ENCODE results near the gene ZMYND19. TPM values are rescaled to one million over a fixed set of nuclear protein-coding genes. Genes with fewer than 3 reads are reported as not detected.

Gene ZMYND19
- polyA plus RNA-seq, 1 donor from 2014 or later: 8.8 TPM

DNA sequence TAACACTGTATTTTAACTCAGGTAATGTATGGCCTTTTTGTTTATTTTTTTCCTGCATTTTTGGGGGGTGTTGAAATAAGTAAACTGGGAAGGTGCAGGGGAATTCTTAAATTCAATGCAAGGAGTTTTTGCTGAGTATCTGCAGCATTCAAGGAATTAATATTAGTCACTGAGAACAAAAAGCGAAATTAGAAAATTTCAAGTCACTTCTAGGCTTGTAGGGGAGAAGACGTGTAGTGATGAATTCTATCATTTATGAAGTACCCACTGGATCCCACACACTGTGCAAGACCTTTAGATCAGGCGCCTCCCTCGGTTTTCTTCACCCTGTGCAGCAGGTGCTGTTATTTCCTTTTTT lies 29.7 kb upstream of the ZMYND19 start:
- Mint-ChIP-seq H3K4me1 (peaks cover 20 to 33% (median 22%) of the 10 kb centered on the region in 3 donors), H3K27ac (peak overlapping the region in 2 of 3 donors; percentile 91 to 95), H3K9me3 (no peaks in the 10 kb centered on the region), H3K27me3 (no peaks in the 10 kb centered on the region), H3K36me3 (no peaks in the 10 kb centered on the region), H3K4me3 (peak overlapping the region; percentile 89 to 96 (median 92))

DNA sequence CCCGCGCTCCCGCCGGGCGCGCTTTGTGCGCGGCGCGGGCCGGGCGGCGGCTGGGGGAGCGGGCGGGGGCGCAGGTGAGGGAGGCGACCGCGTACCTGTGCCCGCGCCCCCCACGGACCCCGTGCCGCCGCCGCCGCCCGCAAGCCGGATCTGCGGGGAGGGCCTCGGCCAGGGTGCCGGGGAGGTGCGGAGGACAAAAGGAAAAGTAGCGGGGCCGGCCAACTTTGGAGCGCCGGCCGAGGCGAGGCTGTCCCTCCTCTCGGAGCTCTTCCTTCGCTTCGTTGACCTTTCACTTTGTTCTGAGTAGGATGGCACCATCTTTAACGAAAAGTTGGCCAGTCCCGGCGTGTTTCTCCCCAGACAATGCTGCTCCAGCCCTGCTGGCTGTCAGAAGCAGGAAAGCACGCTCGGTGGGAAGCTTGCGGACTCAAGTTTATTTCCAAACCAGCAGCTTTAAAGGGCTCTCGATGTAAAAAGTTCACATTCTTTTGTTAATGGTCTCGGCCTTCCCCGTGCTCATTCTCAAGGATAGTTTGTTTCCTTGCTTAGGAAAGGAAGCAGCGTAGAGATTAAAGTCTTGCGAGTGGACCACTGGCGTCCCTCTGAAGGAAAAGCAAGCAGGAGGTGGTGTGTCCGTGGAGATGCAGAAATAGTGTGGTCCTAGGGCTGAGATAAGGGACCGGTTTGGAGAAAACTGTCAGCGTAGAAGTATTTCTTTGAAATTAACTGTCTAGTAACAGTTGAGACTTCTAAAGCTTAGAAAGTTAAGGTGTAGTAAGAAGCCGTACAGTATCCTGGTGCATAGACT lies 29.1 kb upstream of the ZMYND19 start:
- Mint-ChIP-seq H3K27ac (peak overlapping the region; percentile 89 to 95 (median 91)), H3K36me3 (no peaks in the 10 kb centered on the region), H3K4me1 (peaks cover 19 to 33% (median 22%) of the 10 kb centered on the region in 3 donors)

DNA sequence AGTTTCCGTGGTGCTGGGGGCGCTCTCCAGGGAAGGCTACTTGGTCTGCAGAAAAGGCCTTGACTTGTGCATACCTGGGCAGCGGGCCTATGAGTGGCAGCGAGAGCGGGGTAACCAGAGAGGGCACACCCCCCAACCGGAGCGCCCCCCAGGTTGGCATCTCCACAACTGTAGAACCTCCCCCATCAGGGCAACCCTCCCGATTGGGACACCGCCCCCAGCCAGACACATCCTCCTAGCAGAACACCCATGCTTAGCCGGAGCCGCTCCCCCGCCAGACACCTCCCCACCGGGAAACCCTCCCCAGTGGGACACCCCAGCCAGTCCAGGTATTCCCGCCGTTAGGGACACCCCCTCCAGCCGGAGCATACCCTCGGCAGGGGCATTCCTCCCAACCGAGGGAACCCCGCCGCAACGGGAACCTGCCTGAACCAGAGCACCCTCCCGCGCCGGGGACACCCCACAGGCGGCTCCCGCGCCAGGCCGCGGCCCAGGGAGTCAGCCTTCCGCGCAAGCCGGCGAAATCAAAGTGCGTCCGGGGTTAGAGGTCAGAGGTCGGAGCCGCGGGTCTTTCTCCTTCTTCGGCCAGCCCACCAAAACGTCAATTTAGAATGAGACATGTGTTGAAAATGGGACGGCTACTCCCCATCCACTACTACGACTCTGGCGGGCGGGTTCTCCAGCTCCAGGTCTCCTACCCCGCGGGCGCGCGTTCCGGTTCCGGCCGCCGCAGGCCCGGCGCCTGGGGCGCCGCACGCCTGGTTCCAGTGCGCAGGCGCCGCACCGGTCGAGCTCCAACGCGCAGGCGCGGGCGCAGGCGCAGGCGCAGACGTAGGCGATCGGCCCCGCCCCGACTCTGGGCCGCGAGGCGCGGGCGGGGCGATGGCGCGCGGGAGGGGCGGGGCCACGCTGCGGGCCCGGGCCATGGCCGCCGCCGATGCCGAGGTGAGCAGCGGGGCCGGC lies 28.1 kb upstream of the ZMYND19 start, which contains the start of gene EHMT1:
Gene EHMT1 (plus strand): TSS at position 901 of the 963 bp plus-strand sequence. CDS start 24 bp downstream, at position 925.
- H3K27ac Mint-ChIP-seq: peak within 1 kb of the TSS; percentile 91 to 95 (median 94)
- H3K4me1 Mint-ChIP-seq: peaks cover 19 to 30% (median 21%) of the 10 kb centered on the region in 3 donors
- no peaks in the 10 kb centered on the region for H3K27me3 Mint-ChIP-seq
- H3K36me3 Mint-ChIP-seq: no peaks in the 10 kb centered on the region
- peak within 1 kb of the TSS; percentile 89 to 96 (median 92) for H3K4me3 Mint-ChIP-seq
- H3K9me3 Mint-ChIP-seq: no peaks in the 10 kb centered on the region

More for the DNA sequence above, 29.1 kb upstream of the ZMYND19 start:
- Mint-ChIP-seq H3K4me3 (peak overlapping the region; percentile 89 to 96 (median 92)), H3K9me3 (no peaks in the 10 kb centered on the region), H3K27me3 (no peaks in the 10 kb centered on the region)

DNA sequence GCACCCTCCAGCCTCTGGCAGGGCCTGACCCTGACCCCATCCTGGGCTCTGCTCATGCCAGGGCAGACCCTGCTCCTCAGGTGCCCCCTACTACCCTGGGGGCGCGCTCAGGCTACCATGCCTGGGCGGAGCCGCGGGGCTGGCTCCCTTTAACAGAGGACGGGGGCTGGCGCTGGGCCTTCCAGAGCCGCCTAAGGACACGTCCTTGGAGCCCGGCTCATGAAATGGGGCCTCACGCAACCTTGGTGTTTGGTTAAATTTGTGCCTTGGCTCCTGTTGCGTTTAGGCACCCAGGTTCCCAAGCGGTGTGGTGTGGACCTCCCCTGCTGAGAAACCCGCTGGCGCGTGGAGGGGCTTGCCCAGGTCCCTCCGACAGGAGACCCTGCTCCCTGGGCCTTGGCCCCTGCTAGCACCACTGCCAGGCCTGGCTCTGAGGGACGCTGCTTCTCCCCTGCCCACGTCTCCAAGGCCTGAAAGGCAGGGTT lies 25.1 kb upstream of the ZMYND19 start:
- no peaks in the 10 kb centered on the region for H3K27me3 Mint-ChIP-seq
- H3K27ac Mint-ChIP-seq: no peak overlapping the region
- no peak overlapping the region for H3K4me3 Mint-ChIP-seq
- no peaks in the 10 kb centered on the region for H3K9me3 Mint-ChIP-seq
- peaks cover 9 to 27% (median 18%) of the 10 kb centered on the region in 3 donors for H3K4me1 Mint-ChIP-seq
- no peaks in the 10 kb centered on the region for H3K36me3 Mint-ChIP-seq

DNA sequence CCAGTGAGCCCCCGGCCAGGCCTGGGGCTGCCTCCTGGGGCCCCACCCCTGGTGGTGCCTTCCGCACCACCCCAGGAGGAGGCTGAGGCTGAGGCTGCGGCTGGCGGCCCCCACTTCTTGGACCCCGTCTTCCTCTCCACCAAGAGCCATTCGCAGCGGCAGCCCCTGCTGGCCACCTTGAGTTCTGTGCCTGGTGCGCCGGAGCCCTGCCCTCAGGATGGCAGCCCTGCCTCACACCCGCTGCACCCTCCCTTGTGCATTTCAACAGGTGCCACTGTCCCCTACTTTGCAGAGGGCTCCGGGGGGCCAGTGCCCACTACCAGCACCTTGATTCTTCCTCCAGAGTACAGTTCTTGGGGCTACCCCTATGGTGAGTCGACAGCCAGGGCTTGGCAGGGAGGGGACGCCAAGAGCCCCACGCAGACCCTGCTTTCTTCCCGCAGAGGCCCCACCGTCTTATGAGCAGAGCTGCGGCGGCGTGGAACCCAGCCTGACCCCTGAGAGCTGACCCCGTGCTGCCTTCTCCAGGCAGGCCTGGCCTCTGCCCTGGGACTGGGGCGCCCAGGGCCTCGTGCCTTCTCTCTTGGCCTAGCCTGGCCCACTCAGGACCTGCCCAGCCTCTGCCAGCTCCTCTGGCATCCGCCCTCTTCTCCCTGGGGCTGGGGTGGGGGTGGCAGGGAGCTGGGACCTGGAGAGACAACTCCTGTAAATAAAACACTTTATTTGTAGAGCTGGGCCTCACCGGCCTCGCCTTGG lies 24.5 kb upstream of the ZMYND19 start:
- Mint-ChIP-seq H3K27ac (no peak overlapping the region), H3K27me3 (no peaks in the 10 kb centered on the region), H3K9me3 (no peaks in the 10 kb centered on the region), H3K36me3 (no peaks in the 10 kb centered on the region), H3K4me1 (peaks cover 5 to 23% (median 15%) of the 10 kb centered on the region in 3 donors), H3K4me3 (no peak overlapping the region)

DNA sequence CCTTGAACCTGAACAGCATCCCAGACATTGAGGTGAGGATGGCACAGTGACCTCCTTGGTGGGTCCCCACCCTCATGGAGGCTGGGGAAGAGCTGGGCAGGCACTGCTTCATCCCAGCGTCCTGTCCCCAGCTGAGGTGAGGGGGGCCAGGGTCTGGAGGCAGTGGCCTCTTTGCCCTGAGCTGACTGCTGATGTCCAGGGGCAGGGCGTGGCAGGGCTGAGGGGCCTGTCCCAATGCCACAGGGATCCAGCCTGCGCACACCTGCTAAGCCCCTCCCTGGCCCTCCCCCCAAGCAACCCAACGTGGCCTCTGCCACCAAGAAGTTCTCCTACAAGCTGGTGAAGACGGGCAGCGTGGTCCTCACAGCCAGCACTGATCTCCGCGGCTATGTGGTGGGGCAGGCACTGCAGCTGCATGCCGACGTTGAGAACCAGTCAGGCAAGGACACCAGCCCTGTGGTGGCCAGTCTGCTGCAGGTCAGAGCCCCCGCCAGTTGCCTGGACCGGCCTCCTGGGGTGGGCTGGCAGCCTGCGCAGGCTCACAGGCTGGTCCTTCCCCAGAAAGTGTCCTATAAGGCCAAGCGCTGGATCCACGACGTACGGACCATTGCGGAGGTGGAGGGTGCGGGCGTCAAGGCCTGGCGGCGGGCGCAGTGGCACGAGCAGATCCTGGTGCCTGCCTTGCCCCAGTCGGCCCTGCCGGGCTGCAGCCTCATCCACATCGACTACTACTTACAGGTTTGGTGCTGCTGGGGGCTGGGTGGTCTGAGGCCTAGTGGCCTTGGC lies 23.6 kb upstream of the ZMYND19 start:
- Mint-ChIP-seq H3K27ac (no peak overlapping the region), H3K9me3 (no peaks in the 10 kb centered on the region), H3K36me3 (no peaks in the 10 kb centered on the region), H3K4me1 (peaks cover 0 to 19% (median 13%) of the 10 kb centered on the region in 3 donors), H3K4me3 (no peak overlapping the region), H3K27me3 (no peaks in the 10 kb centered on the region)

DNA sequence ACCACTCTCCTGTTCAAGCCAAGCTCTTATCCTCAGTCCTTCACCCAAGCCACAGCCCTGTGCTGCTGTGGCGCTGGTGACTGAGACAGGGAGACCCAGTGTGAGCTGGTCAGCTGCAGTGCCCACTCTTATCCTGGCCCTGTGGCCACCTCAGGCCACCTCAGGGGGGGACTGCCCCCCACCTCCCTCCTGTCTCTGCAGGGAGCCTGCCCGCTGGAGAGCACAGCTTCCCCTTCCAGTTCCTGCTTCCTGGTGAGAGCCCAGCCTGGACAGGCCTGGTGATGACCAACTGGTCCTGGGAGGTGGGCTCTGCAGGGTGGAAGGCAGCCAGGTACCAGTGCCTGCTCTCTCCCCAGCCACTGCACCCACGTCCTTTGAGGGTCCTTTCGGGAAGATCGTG lies 22.9 kb upstream of the ZMYND19 start:
- H3K4me3 Mint-ChIP-seq: peak overlapping the region in 1 of 4 donors; percentile 38

DNA sequence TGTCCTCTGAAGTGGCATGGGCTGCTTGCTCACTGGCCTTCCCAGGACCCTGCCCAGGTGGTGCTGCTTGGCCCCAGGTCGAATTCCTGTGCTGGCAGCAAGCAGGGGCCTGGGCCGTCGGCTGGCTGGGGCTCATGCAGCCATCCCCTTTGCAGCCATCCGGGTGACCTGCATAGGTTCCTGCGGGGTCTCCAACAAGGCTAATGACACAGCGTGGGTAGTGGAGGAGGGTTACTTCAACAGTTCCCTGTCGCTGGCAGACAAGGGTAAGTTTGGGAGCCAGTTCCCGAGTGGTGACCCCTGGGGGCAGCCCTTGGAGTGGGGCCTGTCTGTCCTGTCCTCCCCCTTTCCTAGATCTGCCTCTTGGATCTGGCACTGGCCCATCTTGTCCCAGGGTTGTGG lies 22.4 kb upstream of the ZMYND19 start:
- Mint-ChIP-seq H3K9me3 (no peaks in the 10 kb centered on the region), H3K4me3 (peak overlapping the region in 1 of 4 donors; percentile 38), H3K27me3 (no peaks in the 10 kb centered on the region), H3K27ac (no peak overlapping the region), H3K36me3 (no peaks in the 10 kb centered on the region), H3K4me1 (peaks cover 0 to 16% (median 13%) of the 10 kb centered on the region in 3 donors)

More for the DNA sequence above, 22.9 kb upstream of the ZMYND19 start:
- Mint-ChIP-seq H3K4me1 (peaks cover 0 to 19% (median 13%) of the 10 kb centered on the region in 3 donors), H3K36me3 (no peaks in the 10 kb centered on the region), H3K27me3 (no peaks in the 10 kb centered on the region), H3K9me3 (no peaks in the 10 kb centered on the region), H3K27ac (no peak overlapping the region)

DNA sequence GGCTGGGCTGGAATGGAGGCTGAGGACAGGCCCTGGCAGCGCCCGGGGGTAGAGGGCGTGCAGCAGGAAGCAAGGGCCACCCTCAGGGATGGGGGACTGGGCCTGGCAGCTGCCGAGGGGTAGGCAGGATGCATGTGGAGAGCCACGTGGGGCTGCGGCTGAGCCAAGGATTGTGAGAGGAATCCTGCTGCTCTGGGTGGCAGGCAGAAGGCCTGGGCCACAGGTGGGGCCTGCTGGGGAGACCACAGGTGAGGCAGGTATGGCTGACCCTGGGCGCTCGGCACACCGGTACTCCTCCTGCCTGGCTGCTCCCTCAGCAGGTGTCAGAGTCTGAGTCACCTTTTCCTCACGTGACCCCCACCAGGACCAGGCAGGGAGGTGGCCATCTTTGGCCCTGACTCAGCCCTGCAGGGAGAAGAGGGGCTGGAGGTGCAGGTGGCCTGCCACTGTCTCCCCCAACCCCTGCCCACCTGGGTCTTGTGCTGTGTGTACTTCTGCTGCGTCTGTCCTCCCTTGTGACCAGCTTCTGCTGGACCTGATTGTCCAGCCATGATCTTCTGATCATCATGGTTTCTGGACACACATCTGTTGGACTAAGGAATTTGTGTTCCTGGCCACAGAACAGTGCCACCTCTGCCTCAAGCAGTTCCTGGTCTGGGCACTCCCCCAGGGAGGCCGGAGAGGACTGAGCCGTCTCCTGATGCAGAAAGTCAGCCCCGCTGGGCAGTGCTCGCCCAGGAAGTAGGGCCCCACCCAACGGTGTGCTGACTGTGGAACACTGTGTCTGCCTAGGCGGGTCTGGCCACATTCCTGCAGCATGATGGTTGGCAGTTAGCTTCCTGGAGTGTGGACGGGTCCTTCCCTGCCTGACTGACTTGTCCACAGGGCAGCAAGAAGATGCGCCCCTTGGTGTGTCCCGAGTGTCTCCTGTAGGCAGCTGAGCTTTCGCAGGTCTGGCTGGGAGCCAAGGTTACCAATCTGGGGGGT lies 21.6 kb upstream of the ZMYND19 start:
- Mint-ChIP-seq H3K9me3 (no peaks in the 10 kb centered on the region), H3K27ac (peak overlapping the region in 2 of 3 donors; percentile 51 to 78), H3K4me3 (peak overlapping the region in 1 of 4 donors; percentile 23), H3K36me3 (peaks cover 4% of the 10 kb centered on the region), H3K4me1 (peaks cover 0 to 18% (median 10%) of the 10 kb centered on the region in 3 donors), H3K27me3 (no peaks in the 10 kb centered on the region)

DNA sequence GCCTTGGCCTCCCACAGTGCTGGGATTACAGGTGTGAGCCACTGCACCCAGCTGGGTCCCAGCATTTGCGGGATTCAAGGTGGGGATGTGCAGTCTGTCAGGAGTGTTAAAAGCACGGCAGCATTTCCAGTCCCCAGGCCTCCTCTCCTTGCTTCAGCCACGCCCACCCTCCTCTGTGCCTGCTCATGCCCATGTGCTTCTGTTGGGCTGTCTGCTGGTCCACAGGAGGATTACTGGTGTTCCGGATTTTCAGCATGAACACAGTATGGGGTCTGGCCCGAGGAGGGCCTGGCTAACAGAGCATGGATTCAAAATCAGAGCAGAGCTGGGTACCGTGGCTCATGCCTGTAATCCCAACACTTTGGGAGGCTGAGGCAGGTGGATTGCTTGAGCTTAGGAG lies 20.6 kb upstream of the ZMYND19 start:
- Mint-ChIP-seq H3K36me3 (peaks cover 4% of the 10 kb centered on the region), H3K9me3 (no peaks in the 10 kb centered on the region), H3K27ac (peak overlapping the region in 2 of 3 donors; percentile 51 to 78), H3K4me1 (peaks cover 0 to 23% (median 12%) of the 10 kb centered on the region in 3 donors), H3K27me3 (no peaks in the 10 kb centered on the region), H3K4me3 (no peak overlapping the region)

DNA sequence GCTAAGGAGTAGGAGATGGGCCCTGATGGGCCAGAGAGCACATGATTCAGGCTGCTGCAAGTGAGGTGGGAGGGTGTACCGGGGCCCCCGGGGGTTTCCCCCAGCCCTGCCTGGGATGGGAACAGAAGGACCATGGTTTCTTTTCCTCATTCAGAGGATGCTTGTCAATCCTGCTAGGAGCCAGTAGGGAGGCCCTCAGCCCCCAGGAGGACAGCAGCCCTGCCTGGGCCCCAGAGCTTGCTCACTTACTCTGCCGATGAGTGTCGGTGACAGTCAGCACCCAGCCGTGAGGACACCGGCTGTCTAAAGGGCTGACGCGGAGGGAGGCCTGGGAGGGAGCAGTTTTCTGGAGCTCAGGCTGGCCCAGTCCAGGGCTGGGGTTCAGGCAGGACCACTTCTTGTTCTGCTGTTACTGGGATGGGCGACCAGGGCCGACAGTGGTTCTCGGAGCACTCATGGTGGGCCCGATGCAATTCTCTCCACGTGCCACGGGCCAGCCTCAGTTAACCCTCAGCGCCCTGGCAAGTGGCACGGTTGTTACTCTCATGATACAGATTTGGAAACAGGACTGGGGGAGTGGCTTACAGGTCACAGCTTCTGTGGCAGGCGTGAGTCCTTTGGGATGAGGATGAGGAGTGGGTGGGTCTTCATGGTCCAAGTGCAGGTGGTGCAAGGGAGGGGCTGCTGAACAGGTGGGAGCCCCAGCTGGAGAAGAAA lies 17.0 kb upstream of the ZMYND19 start:
- Mint-ChIP-seq H3K27ac (peak overlapping the region in 1 of 3 donors; percentile 58), H3K4me3 (peak overlapping the region; percentile 82 to 87 (median 84)), H3K27me3 (no peaks in the 10 kb centered on the region), H3K9me3 (no peaks in the 10 kb centered on the region), H3K36me3 (peaks cover 4% of the 10 kb centered on the region), H3K4me1 (peaks cover 8 to 24% (median 14%) of the 10 kb centered on the region in 3 donors)

DNA sequence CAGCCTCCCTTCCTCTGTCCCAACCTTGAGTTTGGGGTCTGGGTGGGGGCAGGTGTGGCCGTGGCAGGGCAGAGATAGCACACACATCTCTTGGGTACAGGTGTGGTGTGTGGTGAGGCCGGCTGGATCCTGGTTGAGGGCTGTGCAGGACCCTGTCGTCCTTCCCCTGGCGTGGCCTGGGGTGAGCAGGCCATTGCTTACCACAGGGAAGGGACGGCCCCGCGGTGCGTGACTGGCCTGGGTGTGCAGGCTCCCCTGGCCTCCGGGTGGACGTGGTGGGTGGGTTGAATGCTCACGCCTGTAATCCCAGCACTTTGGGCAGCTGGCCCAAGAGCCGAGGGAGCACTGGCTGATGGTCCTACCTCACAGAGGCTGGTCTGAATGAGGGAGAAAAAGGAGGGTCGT lies 16.4 kb upstream of the ZMYND19 start:
- H3K4me3 Mint-ChIP-seq: peak overlapping the region; percentile 82 to 87 (median 84)
- peak overlapping the region in 1 of 3 donors; percentile 58 for H3K27ac Mint-ChIP-seq

More for the DNA sequence above, 16.4 kb upstream of the ZMYND19 start:
- peaks cover 8 to 20% (median 10%) of the 10 kb centered on the region in 3 donors for H3K4me1 Mint-ChIP-seq
- H3K27me3 Mint-ChIP-seq: no peaks in the 10 kb centered on the region
- H3K36me3 Mint-ChIP-seq: peaks cover 4% of the 10 kb centered on the region
- H3K9me3 Mint-ChIP-seq: no peaks in the 10 kb centered on the region
